HG03060 (cell line): ENCODE data around the gene CHD9.
"Not testable (repeated sequence)": the region's sequence is repeated elsewhere in the genome, so short reads cannot be mapped to it uniquely, and the experiment has no call there.

Experiments
- ATAC-seq: cut with Tn5 transposase; IDR thresholded peaks from one replicate; pipeline ENCODE4 v1.9.1; 2021; ENCODE audit warnings: low read depth, moderate number of reproducible peaks; ENCODE audit not compliant: unreplicated experiment

CHD9 gene

GRCh38 chr16:53045341-53046220 is 9.2 kb upstream of the CHD9 start:
- ATAC-seq = no peak

GRCh38 chr16:53047515-53047914 is 7.3 kb upstream of the CHD9 start:
- ATAC-seq = not testable (repeated sequence)

GRCh38 chr16:53048139-53048915 is 6.5 kb upstream of the CHD9 start:
- no peak for ATAC-seq

- not testable (repeated sequence) for ATAC-seq
Observed at GRCh38 chr16:53051255-53051654, 3.5 kb upstream of the CHD9 start.

GRCh38 chr16:53052519-53053501 is 2.0 kb upstream of the CHD9 start, which contains the start of gene CHD9NB:
Gene CHD9NB, minus strand, starts transcription at chr16:53052897. Its CDS starts 8,739 bp downstream, at chr16:53044158.
- no peak for ATAC-seq

- no peak for ATAC-seq
Observed at GRCh38 chr16:53053967-53054669, 673 bp upstream of the CHD9 start.

GRCh38 chr16:53055541-53056391 is 975 bp downstream of the CHD9 start:
- ATAC-seq = no peak

GRCh38 chr16:53056392-53056881 is 1.6 kb downstream of the CHD9 start:
- no peak for ATAC-seq

GRCh38 chr16:53057658-53058057 is 2.9 kb downstream of the CHD9 start:
- ATAC-seq = no peak

GRCh38 chr16:53058441-53058840 is 3.6 kb downstream of the CHD9 start:
- ATAC-seq = no peak

- ATAC-seq = no peak
Observed at GRCh38 chr16:53058882-53059281, 4.1 kb downstream of the CHD9 start.

GRCh38 chr16:53059672-53060071 is 4.9 kb downstream of the CHD9 start:
- no peak for ATAC-seq

GRCh38 chr16:53061256-53061655 is 6.5 kb downstream of the CHD9 start:
- ATAC-seq = peak; percentile 9

GRCh38 chr16:53061701-53062159 is 6.9 kb downstream of the CHD9 start:
- ATAC-seq = peak; percentile 76

GRCh38 chr16:53064081-53064578 is 9.3 kb downstream of the CHD9 start:
- ATAC-seq = no peak

GRCh38 chr16:53065461-53066061 is 10.8 kb downstream of the CHD9 start:
- ATAC-seq = no peak

GRCh38 chr16:53067675-53068074 is 12.9 kb downstream of the CHD9 start:
- no peak for ATAC-seq

- ATAC-seq = peak; percentile 43
Observed at GRCh38 chr16:53068423-53068833, 13.6 kb downstream of the CHD9 start.
